HG03521 (cell line): ENCODE results near the gene MTHFD2.
"Not testable (repeated sequence)": the region's sequence is repeated elsewhere in the genome, so short reads cannot be mapped to it uniquely, and the experiment has no call there.

Experiments used
- ATAC-seq: cut with Tn5 transposase; IDR thresholded peaks from one replicate; pipeline ENCODE4 v1.9.1; 2021; ENCODE audit warnings: mild to moderate bottlenecking, moderate library complexity; ENCODE audit not compliant: unreplicated experiment

The MTHFD2 gene

DNA sequence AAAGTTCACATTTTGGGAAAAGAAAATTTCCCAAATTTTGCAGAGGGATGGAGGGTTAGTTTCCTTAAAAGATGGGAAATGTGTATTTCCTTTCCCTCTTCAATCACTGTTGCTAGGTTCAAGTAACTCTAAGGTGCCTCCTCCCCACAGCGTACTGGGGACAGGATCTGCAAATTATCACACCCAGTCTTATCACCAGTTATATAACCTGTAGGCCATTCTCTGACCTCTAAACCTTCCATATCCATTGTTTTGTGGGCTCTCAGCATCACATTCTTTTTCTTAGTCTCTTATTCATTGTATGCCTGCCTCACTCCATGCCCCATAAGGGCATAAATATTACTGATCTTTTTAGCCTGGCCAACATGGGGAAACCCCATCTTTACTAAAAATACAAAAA lies 3.6 kb upstream of the MTHFD2 start:
- no peak for ATAC-seq

GRCh38 chr2:74197049-74197448 lies 1.4 kb upstream of the MTHFD2 start:
- ATAC-seq: no peak

DNA sequence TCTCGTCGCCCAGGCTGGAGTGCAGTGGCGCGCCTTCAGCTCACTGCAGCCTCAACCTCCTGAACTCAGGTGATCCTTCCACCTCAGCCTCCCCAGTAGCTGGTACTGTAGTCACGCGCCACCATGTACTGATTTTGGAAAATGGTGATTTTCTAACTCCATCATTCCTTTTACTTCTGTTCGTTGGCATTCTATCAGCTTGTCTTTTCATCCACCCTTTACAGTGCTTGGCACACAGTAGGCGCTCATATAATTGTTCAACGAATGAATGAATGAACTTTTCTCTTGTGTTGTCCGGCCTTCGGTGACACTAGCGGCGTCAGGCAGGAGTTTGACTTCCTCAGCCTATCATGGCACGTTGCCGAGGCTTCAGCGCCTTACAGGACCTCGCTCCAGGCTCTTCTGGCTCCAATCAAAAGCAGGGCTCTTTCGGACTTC lies 373 bp upstream of the MTHFD2 start:
- ATAC-seq: no peak

GRCh38 chr2:74199275-74199701 lies 873 bp downstream of the MTHFD2 start:
- no peak for ATAC-seq

GRCh38 chr2:74199871-74200305 lies 1.5 kb downstream of the MTHFD2 start:
- no peak for ATAC-seq

DNA sequence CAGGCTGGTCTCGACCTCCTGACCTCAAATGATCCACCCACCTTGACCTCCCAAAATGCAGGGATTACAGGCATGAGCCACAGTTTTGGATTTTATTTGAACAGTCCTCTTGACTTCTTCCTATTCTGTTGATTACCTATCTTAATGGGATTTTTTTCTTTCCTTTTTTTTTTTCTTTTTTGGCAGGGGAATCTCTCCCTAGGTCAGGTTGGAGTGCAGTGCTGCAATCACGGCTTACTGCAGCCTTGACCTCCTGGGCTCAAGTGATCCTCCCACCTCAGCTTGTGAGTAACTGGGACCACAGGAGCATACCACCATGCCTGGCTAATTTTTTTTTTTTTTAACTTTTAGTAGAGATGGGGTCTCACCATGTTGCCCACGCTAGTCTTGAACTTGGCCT lies 2.8 kb downstream of the MTHFD2 start:
- ATAC-seq: no peak

- no peak for ATAC-seq
Observed at GRCh38 chr2:74201596-74201995, 3.2 kb downstream of the MTHFD2 start.

GRCh38 chr2:74204436-74204835 lies 6.0 kb downstream of the MTHFD2 start:
- no peak for ATAC-seq

DNA sequence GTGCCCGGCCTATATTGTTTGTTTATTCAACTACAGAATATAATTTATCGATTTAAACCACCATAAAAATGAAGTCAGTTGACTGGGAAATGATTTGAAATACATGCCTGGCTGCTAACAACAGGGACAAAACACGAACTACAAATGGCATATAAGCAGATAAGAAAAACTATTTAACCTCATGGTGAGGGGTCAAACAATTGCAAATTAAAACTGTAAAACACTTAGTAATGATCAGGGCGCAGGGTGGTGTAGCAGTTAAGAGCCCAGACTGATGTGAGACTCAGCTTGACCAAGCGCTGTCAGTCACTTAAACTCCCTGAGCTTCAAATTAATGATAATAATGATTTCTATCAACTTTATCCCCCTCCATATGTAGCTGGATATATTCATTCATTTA lies 6.7 kb downstream of the MTHFD2 start:
- ATAC-seq: no peak

- ATAC-seq: no peak
Observed at GRCh38 chr2:74205596-74205995, 7.2 kb downstream of the MTHFD2 start.

GRCh38 chr2:74206180-74206688 lies 7.8 kb downstream of the MTHFD2 start:
- peak; percentile 71 for ATAC-seq

DNA sequence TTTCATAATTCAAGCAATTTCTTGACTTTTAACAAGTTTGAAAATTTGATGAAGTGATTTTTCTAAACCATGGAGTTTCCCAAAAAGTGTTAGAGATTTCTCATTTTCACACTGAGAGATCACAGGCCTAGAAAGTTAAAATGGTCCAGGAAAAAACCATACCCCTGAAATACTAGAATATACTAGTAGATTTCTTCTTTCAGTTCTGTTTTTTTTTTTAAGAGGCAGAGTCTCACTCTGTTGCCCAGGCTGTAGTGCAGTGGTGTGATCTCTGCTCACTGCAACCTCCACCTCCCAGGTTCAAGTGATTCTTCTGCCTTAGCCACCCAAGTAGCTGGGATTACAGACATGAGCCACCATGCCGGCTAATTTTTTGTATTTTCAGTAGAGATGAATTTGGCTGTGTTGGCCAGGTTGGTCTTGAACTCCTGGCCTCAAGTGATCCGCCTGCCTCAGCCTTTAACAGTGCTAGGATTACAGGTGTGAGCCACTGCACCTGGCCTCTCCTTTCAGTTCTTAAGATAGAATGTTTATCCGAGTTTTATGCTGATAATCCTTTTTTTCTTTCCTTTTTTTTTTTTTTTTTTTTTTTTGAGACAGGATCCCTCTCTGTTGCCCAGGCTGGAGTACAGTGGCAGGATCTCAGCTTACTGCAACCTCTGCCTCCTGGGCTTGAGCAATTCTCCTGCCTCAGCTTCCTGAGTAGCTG lies 14.4 kb downstream of the MTHFD2 start:
- ATAC-seq: no peak

DNA sequence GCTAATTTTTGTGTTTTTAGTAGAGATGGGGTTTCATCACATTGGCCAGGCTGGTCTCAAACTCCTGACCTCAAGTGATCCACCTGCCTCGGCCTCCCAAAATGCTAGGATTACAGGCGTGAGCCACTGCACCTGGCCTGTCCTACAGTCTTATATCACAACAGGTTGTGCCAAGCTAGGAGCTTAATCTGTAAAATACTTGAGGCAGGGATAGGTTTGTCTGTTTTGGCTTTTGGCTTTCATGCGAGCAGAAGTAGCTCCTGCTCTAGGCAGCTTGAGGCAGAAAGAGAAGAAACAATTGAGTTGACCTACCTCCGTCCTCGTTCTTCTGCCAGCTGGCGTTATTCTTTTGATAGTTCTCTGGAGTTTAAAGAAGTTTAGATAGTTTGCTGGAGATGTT lies 17.4 kb downstream of the MTHFD2 start:
- not testable (repeated sequence) for ATAC-seq

GRCh38 chr2:74216642-74217041 lies 18.2 kb downstream of the MTHFD2 start:
- ATAC-seq: no peak

- ATAC-seq: no peak
Observed at GRCh38 chr2:74219846-74220486, 21.6 kb downstream of the MTHFD2 start.

GRCh38 chr2:74221091-74221490 lies 22.7 kb downstream of the MTHFD2 start:
- ATAC-seq: no peak

DNA sequence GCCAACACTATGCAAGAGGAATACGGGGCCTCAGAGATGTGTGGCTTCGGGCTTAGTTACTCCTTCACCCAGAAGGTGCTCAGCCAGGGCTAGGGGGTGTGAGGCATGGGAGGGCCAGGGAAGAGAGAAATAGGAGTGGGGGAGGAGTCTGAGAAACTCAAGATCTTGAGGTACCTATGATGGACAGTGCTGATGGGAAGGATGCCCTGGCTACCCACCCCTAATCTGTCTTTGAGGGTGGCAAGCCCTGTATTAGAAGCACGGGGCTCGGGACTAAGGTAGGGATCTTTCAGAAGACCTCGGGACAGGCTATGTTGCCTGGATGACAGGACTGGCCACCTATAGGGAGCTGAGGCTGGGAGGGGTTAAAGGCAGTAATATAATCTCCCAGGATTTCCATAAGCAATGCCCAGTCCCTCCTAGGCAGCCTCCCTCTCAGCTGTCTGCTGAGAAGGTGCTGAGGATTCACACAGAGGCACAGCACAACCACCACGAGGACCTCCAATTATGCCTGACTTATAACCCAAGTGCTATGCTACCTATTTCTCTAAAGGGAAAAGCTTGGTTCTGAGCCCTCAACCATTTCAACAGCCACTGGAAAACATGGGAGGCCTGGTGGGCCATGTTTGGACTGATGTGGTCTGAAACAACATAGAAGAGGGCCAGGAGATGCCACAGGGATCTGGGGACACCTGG lies 23.3 kb downstream of the MTHFD2 start:
- no peak for ATAC-seq

DNA sequence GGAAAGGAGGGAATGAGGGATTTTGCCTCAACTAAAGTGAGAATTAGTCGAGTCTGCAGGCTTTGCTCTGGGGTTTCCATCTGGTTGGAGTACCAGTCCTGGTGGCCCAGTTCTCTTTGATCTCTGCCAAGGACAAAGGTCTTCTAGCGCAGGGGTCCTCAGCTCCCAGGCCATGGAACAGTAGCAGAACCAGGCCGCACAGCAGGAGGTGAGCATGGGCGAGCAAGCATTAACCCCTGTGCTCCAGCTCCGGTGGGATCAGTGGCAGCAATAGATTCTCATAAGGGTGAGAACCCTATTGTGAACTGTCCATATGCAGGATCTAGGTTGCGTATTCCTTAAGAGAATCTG lies 23.9 kb downstream of the MTHFD2 start:
- no peak for ATAC-seq

DNA sequence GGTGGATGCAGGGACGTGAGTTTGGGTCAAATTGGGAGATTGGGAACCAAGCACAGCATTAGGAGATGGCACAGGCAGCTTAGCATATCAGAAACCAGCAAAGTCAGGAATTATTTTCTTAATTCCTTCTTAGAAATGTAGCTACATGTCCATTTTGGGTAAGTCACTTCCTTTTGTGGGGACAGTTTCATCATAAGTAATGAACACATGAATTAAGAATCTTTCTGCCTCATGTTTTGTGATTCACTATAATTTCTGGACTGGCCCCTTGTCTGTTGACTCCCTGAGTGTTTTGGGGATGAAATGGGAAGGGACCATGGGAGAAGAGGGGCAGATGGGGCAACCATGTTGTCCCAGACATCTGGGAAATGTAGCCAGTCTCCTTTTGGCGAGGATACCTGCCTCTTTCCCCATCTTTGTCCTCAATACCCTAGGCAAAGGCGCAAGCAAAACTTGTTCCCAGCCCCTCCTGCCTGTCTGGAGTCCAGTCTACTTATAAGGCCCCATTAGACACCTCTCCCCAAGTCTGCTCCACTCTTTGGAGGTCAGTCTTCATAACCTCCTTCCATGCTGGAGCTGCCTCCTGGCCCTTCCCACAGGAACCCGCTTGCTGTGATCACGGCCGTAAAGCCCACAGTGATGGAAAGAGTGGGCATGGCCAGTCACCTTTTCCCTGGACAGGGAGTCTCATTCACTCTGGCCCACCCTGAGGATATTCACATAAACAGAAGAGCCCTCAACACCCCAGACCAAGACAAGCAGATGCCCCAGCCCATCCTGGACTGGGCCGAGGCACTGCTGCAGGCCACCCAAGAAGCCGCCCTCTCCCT lies 25.7 kb downstream of the MTHFD2 start:
- ATAC-seq: no peak

DNA sequence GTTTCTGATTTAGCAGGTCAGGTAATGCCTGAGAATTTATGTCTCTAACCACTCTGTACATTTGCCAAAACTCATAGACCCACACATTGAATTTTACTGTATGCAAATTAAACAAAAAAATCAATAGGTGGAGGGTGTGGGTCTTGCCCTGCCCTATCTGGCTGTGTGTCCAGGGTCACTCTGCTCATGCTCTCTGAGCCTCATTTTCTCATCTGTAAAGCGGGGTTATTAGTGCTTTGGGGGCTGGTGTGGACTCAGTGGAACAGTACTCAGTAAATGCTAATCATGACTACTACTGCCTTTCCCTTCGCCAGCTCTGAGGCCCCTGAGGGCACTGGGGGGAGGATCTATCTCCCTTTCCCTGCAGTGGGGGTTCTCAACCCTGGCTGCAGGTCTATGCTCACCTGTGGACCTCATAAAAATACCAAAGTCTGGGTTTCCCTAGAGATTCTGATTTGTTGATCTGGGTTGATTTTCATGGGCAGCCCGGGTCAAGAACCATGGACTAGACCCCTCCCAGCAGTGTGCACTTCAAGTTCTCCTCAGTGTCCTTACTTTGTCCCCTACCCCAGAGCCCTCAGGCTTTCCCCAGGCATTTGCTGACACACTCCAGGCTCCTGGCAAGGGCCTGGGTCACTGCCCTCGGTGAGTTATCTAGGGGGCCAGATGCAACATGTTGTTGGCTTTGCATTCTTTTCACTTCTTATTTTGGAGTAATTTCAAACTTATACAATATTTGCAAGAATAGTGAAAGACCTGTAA lies 27.5 kb downstream of the MTHFD2 start:
- ATAC-seq: no peak
